ENCODE results near the gene MPST.

The MPST gene

GRCh38 chr22:36990457-36990856 lies 29.1 kb upstream of the MPST start:
- in situ Hi-C loops (cut with HindIII; ENCODE audit: low sequenced_read_pairs): no loop called here
- TF ChIP-seq CTCF (IDR thresholded peaks at IDR 0.05; ENCODE audit: low read depth, low read length): no peak
- H3K4me3 ChIP-seq (ENCODE audit: low read depth, low read length): no peak overlapping the region
- no peak for DNase-seq (ENCODE audit: low read depth, low spot score)

GRCh38 chr22:36991206-36991605 lies 28.3 kb upstream of the MPST start:
- DNase-seq (ENCODE audit: low read depth, low spot score): no peak
- TF ChIP-seq CTCF (IDR thresholded peaks at IDR 0.05; ENCODE audit: low read depth, low read length): no peak
- in situ Hi-C loops (cut with HindIII; ENCODE audit: low sequenced_read_pairs): no loop called here
- no peak overlapping the region for H3K4me3 ChIP-seq (ENCODE audit: low read depth, low read length)

GRCh38 chr22:36997746-36998145 lies 21.8 kb upstream of the MPST start:
- no peak overlapping the region for H3K4me3 ChIP-seq (ENCODE audit: low read depth, low read length)
- no peak for TF ChIP-seq CTCF (IDR thresholded peaks at IDR 0.05; ENCODE audit: low read depth, low read length)
- in situ Hi-C loops (cut with HindIII; ENCODE audit: low sequenced_read_pairs): no loop called here
- DNase-seq (ENCODE audit: low read depth, low spot score): no peak

GRCh38 chr22:36998620-36999351 lies 20.8 kb upstream of the MPST start:
- no peak for DNase-seq (ENCODE audit: low read depth, low spot score)
- in situ Hi-C loops (cut with HindIII; ENCODE audit: low sequenced_read_pairs): no loop called here
- no peak for TF ChIP-seq CTCF (IDR thresholded peaks at IDR 0.05; ENCODE audit: low read depth, low read length)
- no peak overlapping the region for H3K4me3 ChIP-seq (ENCODE audit: low read depth, low read length)

GRCh38 chr22:36999463-36999862 lies 20.1 kb upstream of the MPST start:
- TF ChIP-seq CTCF (IDR thresholded peaks at IDR 0.05; ENCODE audit: low read depth, low read length): no peak
- in situ Hi-C loops (cut with HindIII; ENCODE audit: low sequenced_read_pairs): no loop called here
- no peak overlapping the region for H3K4me3 ChIP-seq (ENCODE audit: low read depth, low read length)
- no peak for DNase-seq (ENCODE audit: low read depth, low spot score)

- DNase-seq (ENCODE audit: low read depth, low spot score): no peak
- in situ Hi-C loops (cut with HindIII; ENCODE audit: low sequenced_read_pairs): no loop called here
- H3K4me3 ChIP-seq (ENCODE audit: low read depth, low read length): no peak overlapping the region
- TF ChIP-seq CTCF (IDR thresholded peaks at IDR 0.05; ENCODE audit: low read depth, low read length): no peak
These were observed 18.6 kb upstream of the MPST start for GRCh38 chr22:37000676-37001534.

Measured in astrocyte of the spinal cord (primary cell).